ENCODE measurements around the gene UBE2C. TPM values are rescaled to one million over a fixed set of nuclear protein-coding genes. Genes with fewer than 3 reads are reported as not detected.
"Not testable (repeated sequence)": the region's sequence is repeated elsewhere in the genome, so short reads cannot be mapped to it uniquely, and the experiment has no call there.

UBE2C gene
- total and polyA plus RNA-seq, 3 donors from 2014 or later, result 21.4 to 36.7 (median 22.0) TPM

DNA sequence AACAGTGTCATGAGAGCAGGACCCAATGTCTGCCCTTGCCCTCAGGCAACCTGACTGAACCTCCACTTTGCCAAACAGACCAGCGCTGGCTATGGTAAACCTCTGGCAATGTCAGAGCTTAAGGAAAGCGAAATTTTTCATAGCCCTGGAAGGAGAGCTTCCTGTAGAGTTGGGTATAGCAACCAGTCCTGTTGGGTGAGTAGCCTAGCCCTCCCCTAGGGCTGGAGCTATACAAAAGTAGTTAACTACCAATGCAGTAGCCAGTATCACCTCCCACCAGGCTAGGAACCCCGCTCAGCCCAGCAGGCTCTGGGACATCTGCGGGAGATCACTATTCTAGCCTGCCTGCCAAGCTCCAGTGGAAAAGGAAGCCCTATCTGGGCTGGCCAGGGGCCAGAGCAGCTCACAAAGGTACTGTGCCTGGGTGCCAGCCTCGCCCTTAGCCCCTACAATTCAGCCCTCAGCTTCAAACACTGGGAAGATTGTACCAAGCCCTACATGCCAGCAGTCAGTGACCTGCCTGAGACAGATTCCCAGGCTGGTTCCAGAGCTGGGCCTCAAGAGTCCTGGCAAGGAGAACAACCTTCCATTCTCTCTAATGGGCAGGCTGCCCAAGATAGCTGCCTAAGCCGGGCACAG is 28.7 kb upstream of the UBE2C start:
- 75 to 77% methylated on average over 3 to 6 of the region's 6 CpGs for WGBS, 2 donors
- no peak overlapping the region for H3K27ac ChIP-seq
- H3K9me3 ChIP-seq, result no peaks in the 10 kb centered on the region
- intact Hi-C loops (cut with DNase I; ENCODE audit: low total_unique reads), result no loop called here
- DNase-seq, result peak; percentile 64
- TF ChIP-seq, protein P1, sequence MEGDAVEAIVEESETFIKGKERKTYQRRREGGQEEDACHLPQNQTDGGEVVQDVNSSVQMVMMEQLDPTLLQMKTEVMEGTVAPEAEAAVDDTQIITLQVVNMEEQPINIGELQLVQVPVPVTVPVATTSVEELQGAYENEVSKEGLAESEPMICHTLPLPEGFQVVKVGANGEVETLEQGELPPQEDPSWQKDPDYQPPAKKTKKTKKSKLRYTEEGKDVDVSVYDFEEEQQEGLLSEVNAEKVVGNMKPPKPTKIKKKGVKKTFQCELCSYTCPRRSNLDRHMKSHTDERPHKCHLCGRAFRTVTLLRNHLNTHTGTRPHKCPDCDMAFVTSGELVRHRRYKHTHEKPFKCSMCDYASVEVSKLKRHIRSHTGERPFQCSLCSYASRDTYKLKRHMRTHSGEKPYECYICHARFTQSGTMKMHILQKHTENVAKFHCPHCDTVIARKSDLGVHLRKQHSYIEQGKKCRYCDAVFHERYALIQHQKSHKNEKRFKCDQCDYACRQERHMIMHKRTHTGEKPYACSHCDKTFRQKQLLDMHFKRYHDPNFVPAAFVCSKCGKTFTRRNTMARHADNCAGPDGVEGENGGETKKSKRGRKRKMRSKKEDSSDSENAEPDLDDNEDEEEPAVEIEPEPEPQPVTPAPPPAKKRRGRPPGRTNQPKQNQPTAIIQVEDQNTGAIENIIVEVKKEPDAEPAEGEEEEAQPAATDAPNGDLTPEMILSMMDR (IDR thresholded peaks at IDR 0.05), result no peak
- no peak for TF ChIP-seq POLR2A (IDR thresholded peaks at IDR 0.05)
- H3K4me3 ChIP-seq, result no peak overlapping the region
- H3K36me3 ChIP-seq (ENCODE audit: low read depth, missing control alignments), result no peaks in the 10 kb centered on the region
- H3K27me3 ChIP-seq, result no peaks in the 10 kb centered on the region
- H3K4me1 ChIP-seq, result peaks cover 8% of the 10 kb centered on the region

DNA sequence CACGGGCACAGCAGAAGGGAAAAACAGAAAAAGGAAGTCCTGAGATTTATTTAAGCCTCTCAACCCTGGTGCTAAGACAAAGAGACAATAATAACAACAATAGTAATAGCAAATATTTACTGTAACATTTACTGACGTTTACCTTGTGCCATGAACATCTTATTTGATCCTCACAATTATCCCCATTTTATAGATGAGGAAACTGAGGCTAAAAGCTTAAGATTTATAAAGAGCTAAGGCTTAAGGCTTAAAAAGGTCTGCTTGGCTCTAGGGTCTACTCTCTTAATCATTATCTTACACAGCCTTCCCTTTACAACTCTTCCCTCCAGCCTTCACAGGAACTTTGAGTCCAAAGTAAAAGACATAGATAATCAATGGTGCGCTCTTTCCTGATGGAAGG is 24.1 kb upstream of the UBE2C start:
- no peaks in the 10 kb centered on the region for H3K4me1 ChIP-seq
- TF ChIP-seq, protein P1 (IDR thresholded peaks at IDR 0.05), result no peak
- TF ChIP-seq POLR2A (IDR thresholded peaks at IDR 0.05), result no peak
- H3K27me3 ChIP-seq, result no peaks in the 10 kb centered on the region
- intact Hi-C loops (cut with DNase I; ENCODE audit: low total_unique reads), result no loop called here
- H3K9me3 ChIP-seq, result no peaks in the 10 kb centered on the region
- no peaks in the 10 kb centered on the region for H3K36me3 ChIP-seq (ENCODE audit: low read depth, missing control alignments)
- no peak overlapping the region for H3K27ac ChIP-seq
- DNase-seq, result no peak
- 72 to 74% methylated on average over 3 of the region's 3 CpGs for WGBS, 2 donors
- no peak overlapping the region for H3K4me3 ChIP-seq

DNA sequence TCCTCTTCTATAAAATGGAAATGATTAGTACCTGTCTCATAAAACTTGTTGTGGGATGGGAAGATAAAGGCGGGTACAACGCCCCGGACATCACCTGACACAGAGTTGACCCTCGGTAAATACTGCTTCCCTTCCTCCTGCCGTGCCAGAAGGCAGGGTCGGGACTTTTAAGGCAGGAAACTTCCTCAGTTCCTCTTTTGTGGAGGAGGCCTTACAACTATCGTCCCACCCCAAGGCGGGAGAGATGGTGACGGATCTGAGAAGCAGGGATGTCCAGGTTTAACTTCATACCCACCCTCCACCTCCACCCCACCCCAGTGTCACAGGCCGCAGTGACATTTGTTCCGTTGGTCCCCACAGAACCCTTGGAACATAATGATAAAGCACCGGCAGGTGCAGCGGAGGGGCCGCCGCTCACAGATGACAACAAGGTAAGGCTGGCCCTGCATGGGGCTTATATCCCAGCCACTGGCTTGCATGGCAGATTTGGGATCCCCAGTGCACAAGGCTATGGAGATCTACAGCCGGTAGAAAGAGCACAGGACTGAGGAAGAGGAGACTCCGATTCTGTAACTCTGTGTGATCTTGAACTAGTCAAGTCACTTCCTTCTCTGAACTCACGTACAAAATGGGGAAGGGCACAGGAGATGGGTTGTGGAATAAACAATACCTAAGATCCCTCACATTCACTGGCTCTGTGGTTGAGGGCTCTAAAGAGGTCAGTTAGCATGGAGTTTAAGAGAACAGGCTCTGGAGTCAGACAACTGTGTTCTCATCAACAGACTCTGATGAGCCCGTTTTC is 19.9 kb upstream of the UBE2C start:
- WGBS, 2 donors, result 14 to 21% methylated on average over 18 to 19 of the region's 19 CpGs
- intact Hi-C loops (cut with DNase I; ENCODE audit: low total_unique reads), result no loop called here

DNA sequence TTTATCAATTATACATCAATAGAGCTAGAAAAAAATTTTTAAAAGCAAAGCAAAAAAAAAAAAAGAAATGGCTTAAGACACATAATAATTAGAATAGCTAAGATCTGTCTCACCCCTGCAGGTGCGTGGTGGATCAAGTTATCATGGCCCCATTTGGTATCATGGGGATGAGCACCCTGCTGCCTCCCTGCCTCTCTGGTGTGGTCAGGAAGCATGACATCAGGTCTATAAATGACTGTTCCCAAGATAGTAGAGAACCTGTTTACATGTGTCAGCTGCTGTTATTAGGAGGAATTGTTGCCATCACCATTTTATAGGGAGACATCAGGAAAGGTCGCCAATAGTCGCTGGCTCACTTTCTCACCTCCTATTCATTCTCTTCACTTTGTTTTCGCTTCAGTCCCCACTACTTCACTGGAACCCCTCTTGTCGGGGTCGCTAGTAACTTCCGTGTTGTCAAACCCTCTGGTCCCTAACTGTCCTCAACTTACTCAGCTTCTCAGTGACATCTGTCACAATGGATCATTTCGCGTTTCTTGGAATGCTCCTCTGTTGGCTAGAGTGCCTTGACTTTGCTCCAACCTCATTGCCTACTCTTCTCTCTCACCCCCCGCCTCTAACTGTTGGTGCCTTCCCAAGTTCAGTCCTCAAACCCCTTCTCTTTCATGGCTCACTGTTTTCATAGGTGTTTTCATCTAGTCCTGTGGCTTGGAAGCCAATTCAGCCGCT is 15.9 kb upstream of the UBE2C start:
- TF ChIP-seq, protein P1 (IDR thresholded peaks at IDR 0.05), result no peak
- TF ChIP-seq POLR2A (IDR thresholded peaks at IDR 0.05), result no peak
- no peak for DNase-seq
- H3K9me3 ChIP-seq, result no peaks in the 10 kb centered on the region
- intact Hi-C loops (cut with DNase I; ENCODE audit: low total_unique reads), result no loop called here
- 87 to 94% methylated on average over 11 of the region's 11 CpGs for WGBS, 2 donors
- H3K36me3 ChIP-seq (ENCODE audit: low read depth, missing control alignments), result no peaks in the 10 kb centered on the region
- H3K4me3 ChIP-seq, result no peak overlapping the region
- H3K27ac ChIP-seq, result no peak overlapping the region
- H3K27me3 ChIP-seq, result no peaks in the 10 kb centered on the region
- H3K4me1 ChIP-seq, result no peaks in the 10 kb centered on the region

More for the DNA sequence above, 19.9 kb upstream of the UBE2C start:
- no peak for DNase-seq
- Histone ChIP-seq H3K9me3 (no peaks in the 10 kb centered on the region), H3K27ac (peak overlapping the region; percentile 77 to 83), H3K4me1 (no peaks in the 10 kb centered on the region), H3K36me3 (ENCODE audit: low read depth, missing control alignments) (no peaks in the 10 kb centered on the region), H3K27me3 (no peaks in the 10 kb centered on the region), H3K4me3 (peak overlapping the region; percentile 91 to 96)
- TF ChIP-seq POLR2A (IDR thresholded peaks at IDR 0.05), result no peak
- TF ChIP-seq, protein P1 (IDR thresholded peaks at IDR 0.05), result no peak

DNA sequence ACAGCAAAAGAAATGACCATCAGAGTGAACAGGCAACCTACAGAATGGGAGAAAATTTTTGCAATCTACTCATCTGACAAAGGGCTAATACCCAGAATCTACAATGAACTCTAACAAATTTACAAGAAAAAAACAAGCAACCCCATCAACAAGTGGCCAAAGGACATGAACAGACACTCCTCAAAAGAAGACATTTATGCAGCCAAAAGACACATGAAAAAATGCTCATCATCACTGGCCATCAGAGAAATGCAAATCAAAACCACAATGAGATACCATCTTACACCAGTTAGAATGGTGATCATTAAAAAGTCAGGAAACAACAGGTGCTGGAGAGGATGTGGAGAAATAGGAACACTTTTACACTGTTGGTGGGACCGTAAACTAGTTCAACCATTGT is 14.9 kb upstream of the UBE2C start:
- H3K4me3 ChIP-seq; H3K4me1 ChIP-seq; DNase-seq; H3K27me3 ChIP-seq; H3K36me3 ChIP-seq (ENCODE audit: low read depth, missing control alignments); H3K27ac ChIP-seq; H3K9me3 ChIP-seq; intact Hi-C loops (cut with DNase I; ENCODE audit: low total_unique reads): not testable (repeated sequence)
- WGBS, 2 donors, result no CpG with 5 or more reads among the region's 1 CpG

DNA sequence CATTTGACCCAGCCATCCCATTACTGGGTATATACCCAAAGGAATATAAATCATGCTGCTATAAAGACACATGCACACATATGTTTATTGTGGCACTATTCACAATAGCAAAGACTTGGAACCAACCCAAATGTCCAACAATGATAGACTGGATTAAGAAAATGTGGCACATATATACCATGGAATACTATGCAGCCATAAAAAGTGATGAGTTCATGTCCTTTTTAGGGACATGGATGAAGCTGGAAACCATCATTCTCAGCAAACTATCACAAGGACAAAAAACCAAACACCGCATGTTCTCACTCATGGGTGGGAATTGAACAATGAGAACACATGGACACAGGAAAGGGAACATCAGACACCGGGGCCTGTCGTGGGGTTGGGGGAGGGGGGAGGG is 14.5 kb upstream of the UBE2C start:
- H3K4me3 ChIP-seq; DNase-seq; H3K27me3 ChIP-seq; H3K36me3 ChIP-seq (ENCODE audit: low read depth, missing control alignments); intact Hi-C loops (cut with DNase I; ENCODE audit: low total_unique reads); H3K27ac ChIP-seq; H3K4me1 ChIP-seq; H3K9me3 ChIP-seq: not testable (repeated sequence)
- WGBS, 2 donors, result 78 to 96% methylated on average over 3 of the region's 3 CpGs

Data from testis (tissue), 3 donors.